RWPE2 (cell line): ENCODE measurements around the gene ARHGAP18.

Experiments
- ATAC-seq: fragments of 200-7000 bp; cut with Tn5 transposase; 3 replicates; pipeline ENCODE4 v1.9.1; 2021; ENCODE audit warnings: low read depth
- DNase-seq: peaks from one replicate; pipeline ENCODE4 v3.0.0-alpha.2; 2020; ENCODE audit warnings: low spot score
- H3K27ac ChIP-seq: fragments of 450-650 bp; 2 replicates; pipeline ENCODE4 v1.5.1; 2017; ENCODE audit warnings: mild to moderate bottlenecking; ENCODE audit not compliant: poor library complexity, severe bottlenecking
- H3K27me3 ChIP-seq: fragments of 250-450 bp; sonication (Bioruptor Pico); 2 replicates; pipeline ENCODE4 v1.5.1; 2021; ENCODE audit warnings: mild to moderate bottlenecking, moderate library complexity; ENCODE audit not compliant: insufficient read depth, poor library complexity, severe bottlenecking
- H3K36me3 ChIP-seq: fragments of 250-450 bp; sonication (Bioruptor Pico); 2 replicates; pipeline ENCODE4 v1.5.1; 2020; ENCODE audit warnings: low read depth, mild to moderate bottlenecking, moderate library complexity
- H3K4me1 ChIP-seq: fragments of 250-450 bp; sonication (Bioruptor Pico); 2 replicates; pipeline ENCODE4 v1.5.1; 2021; ENCODE audit warnings: mild to moderate bottlenecking, moderate library complexity; ENCODE audit not compliant: insufficient read depth, poor library complexity, severe bottlenecking
- H3K4me3 ChIP-seq: fragments of 250-450 bp; sonication (Bioruptor Pico); 2 replicates; pipeline ENCODE4 v1.5.1; 2021; ENCODE audit warnings: mild to moderate bottlenecking, moderate library complexity; ENCODE audit not compliant: severe bottlenecking
- H3K9me3 ChIP-seq: fragments of 250-450 bp; sonication (Bioruptor Pico); 2 replicates; pipeline ENCODE4 v1.5.1; 2021; ENCODE audit warnings: mild to moderate bottlenecking, moderate library complexity; ENCODE audit not compliant: severe bottlenecking
- TF ChIP-seq, protein P1 (sequence below): fragments of 450-650 bp; IDR thresholded peaks from one replicate; pipeline ENCODE4 v1.5.1; 2017; ENCODE audit warnings: mild to moderate bottlenecking, moderate library complexity; ENCODE audit not compliant: poor library complexity, severe bottlenecking

Gene ARHGAP18

DNA sequence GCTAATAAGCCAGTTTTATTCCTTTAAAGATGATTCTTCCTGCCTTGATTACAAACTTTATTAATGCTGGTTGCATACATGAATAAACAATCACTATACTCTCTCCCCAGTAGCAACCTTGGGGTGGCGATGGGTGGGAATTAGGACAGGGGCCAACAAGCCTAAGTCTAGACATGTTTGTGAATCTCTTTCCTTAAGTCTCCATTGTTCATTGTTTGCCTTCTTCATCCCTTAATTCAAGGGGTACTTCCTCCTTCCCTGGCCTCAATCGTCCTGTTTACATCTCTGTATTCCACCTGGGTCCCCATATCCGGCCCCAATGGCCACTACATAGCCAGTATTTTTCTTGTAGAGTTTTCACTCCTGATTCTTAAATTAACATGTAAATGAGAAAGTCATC is 66.0 kb downstream of the ARHGAP18 start:
- Histone ChIP-seq H3K9me3 (no peaks in the 10 kb centered on the region), H3K27ac (peak overlapping the region; percentile 86), H3K4me1 (peaks cover 39% of the 10 kb centered on the region), H3K36me3 (peaks cover 19% of the 10 kb centered on the region), H3K4me3 (no peak overlapping the region), H3K27me3 (no peaks in the 10 kb centered on the region)
- ATAC-seq (peak; percentile 10; the same call in 2 of the 3 replicates), DNase-seq (no peak)
- TF ChIP-seq, protein P1, sequence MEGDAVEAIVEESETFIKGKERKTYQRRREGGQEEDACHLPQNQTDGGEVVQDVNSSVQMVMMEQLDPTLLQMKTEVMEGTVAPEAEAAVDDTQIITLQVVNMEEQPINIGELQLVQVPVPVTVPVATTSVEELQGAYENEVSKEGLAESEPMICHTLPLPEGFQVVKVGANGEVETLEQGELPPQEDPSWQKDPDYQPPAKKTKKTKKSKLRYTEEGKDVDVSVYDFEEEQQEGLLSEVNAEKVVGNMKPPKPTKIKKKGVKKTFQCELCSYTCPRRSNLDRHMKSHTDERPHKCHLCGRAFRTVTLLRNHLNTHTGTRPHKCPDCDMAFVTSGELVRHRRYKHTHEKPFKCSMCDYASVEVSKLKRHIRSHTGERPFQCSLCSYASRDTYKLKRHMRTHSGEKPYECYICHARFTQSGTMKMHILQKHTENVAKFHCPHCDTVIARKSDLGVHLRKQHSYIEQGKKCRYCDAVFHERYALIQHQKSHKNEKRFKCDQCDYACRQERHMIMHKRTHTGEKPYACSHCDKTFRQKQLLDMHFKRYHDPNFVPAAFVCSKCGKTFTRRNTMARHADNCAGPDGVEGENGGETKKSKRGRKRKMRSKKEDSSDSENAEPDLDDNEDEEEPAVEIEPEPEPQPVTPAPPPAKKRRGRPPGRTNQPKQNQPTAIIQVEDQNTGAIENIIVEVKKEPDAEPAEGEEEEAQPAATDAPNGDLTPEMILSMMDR: no peak

DNA sequence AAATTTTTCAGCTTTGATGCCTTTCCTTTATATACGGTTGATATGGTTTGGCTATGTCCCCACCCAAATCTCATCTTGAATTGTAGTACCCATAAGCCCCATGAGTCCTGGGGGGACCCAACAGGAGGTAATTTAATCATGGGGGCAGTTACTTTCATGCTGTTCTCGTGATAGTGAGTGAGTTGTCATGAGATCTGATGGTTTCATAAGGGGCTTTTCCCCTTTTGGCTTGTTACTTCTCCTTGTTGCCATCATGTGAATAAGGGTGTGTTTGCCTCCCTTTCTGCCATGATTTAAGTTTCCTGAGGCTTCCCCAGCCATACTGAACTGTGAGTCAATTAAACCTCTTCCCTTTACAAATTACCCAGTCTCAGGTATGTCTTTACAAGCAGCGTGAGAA is 66.8 kb downstream of the ARHGAP18 start:
- no peak overlapping the region for H3K4me3 ChIP-seq
- H3K9me3 ChIP-seq: no peaks in the 10 kb centered on the region
- ATAC-seq: no peak
- peak overlapping the region; percentile 86 for H3K27ac ChIP-seq
- TF ChIP-seq, protein P1: no peak
- DNase-seq: no peak
- no peaks in the 10 kb centered on the region for H3K27me3 ChIP-seq
- H3K36me3 ChIP-seq: peaks cover 25% of the 10 kb centered on the region
- H3K4me1 ChIP-seq: peaks cover 39% of the 10 kb centered on the region

DNA sequence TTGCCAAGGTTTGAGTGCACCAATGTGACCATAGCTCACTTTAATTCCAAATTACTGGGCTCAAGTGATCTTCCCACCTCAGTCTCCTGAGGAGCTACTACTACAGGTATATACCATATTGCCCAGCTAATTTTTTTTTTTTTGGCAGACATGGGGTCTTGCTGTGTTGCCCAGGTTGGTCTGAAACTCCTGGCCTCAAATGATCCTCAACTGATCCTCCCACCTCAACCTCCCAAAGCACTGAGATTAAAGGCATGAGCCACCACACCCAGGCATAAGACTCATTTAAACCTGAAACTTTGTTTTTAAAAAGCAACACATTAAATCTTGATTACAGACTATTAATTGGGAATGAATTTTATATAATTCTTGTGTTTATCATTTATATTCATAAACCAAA is 67.7 kb downstream of the ARHGAP18 start:
- no peaks in the 10 kb centered on the region for H3K27me3 ChIP-seq
- H3K27ac ChIP-seq: no peak overlapping the region
- no peaks in the 10 kb centered on the region for H3K9me3 ChIP-seq
- H3K4me1 ChIP-seq: peaks cover 38% of the 10 kb centered on the region
- no peak for ATAC-seq
- peaks cover 33% of the 10 kb centered on the region for H3K36me3 ChIP-seq
- no peak for DNase-seq
- no peak overlapping the region for H3K4me3 ChIP-seq
- TF ChIP-seq, protein P1: no peak

DNA sequence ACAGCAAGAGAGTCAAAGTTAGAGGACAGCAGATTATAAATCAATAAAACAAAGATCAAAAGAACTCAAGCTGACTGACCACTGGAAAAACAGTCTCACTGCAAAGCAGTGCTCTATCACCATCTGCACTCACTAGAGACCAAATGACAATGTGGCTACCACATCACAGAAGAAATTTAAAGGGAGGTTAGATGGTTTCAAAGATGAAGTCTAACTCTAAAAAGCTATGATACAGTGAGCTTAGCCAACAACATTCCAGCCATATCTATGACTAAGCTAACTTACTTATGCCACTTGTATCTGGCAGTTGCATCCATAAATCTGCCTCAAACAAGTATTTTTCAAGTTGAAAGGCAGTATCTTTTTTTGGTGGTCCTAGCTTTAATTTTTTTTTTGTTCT is 68.6 kb downstream of the ARHGAP18 start:
- H3K27ac ChIP-seq: no peak overlapping the region
- peaks cover 28% of the 10 kb centered on the region for H3K4me1 ChIP-seq
- no peaks in the 10 kb centered on the region for H3K27me3 ChIP-seq
- H3K9me3 ChIP-seq: no peaks in the 10 kb centered on the region
- TF ChIP-seq, protein P1: no peak
- ATAC-seq (peak; percentile 40; the same call in 1 of the 3 replicates), DNase-seq (no peak)
- H3K36me3 ChIP-seq: peaks cover 43% of the 10 kb centered on the region
- H3K4me3 ChIP-seq: no peak overlapping the region

DNA sequence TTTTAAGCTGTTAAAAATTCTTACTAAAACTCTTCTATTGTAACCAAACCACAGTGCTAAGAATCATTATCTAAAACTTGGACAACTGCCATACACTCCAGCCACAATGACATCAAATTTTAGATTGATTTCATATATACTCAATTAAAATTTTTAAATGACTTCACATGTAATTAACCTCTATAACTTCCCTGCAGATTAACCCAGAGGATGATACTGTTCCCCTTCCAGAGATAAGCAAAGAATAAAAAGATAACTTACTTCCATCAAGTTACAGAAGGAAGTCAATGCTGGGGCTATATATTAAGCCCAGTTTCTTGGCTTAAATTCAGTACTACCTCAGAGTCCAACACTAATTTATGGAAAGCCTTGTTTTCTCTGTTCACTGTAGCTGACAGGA is 71.3 kb downstream of the ARHGAP18 start:
- no peak for ATAC-seq
- peaks cover 59% of the 10 kb centered on the region for H3K36me3 ChIP-seq
- peaks cover 2% of the 10 kb centered on the region for H3K4me1 ChIP-seq
- no peak overlapping the region for H3K27ac ChIP-seq
- H3K27me3 ChIP-seq: no peaks in the 10 kb centered on the region
- TF ChIP-seq, protein P1: no peak
- H3K9me3 ChIP-seq: no peaks in the 10 kb centered on the region
- DNase-seq: no peak
- H3K4me3 ChIP-seq: no peak overlapping the region
